Loucy (cell line): ENCODE data around the gene SYDE2.

ENCODE experiments used
- EZH2phosphoT487 ChIP-seq: fragments of 200-600 bp; IDR thresholded peaks from 2 replicates; pipeline ENCODE4 v1.6.1; 2018; ENCODE audit warnings: antibody characterized with exemption, mild to moderate bottlenecking, moderate library complexity, borderline replicate concordance
- TF ChIP-seq, protein P1 (sequence below): fragments of 200-600 bp; sonication (generic); conservative IDR thresholded peaks from 2 replicates; pipeline ENCODE4 v1.5.1; 2014; ENCODE audit warnings: mild to moderate bottlenecking, antibody characterized with exemption, low read length

DNA sequence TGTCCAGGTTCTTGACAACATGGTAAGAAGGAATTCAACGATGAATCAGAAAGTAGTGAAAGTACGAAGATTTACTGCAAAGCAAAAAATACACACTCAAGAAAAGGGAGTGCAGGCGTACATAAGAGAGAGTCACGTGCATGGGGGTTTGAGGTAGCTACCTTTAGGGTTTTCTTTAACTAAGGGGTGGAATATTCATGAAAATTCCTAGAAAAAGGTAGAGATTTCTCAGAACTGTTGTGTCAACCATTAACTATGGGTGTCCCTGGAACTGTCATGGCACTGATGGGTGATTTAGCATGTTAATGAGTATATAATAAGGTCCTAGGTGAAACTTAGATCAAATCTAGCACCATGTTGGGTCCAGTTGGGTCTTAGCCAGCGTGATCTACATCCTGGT is 22.5 kb upstream of the SYDE2 start:
- TF ChIP-seq, protein P1, sequence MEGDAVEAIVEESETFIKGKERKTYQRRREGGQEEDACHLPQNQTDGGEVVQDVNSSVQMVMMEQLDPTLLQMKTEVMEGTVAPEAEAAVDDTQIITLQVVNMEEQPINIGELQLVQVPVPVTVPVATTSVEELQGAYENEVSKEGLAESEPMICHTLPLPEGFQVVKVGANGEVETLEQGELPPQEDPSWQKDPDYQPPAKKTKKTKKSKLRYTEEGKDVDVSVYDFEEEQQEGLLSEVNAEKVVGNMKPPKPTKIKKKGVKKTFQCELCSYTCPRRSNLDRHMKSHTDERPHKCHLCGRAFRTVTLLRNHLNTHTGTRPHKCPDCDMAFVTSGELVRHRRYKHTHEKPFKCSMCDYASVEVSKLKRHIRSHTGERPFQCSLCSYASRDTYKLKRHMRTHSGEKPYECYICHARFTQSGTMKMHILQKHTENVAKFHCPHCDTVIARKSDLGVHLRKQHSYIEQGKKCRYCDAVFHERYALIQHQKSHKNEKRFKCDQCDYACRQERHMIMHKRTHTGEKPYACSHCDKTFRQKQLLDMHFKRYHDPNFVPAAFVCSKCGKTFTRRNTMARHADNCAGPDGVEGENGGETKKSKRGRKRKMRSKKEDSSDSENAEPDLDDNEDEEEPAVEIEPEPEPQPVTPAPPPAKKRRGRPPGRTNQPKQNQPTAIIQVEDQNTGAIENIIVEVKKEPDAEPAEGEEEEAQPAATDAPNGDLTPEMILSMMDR = no peak
- no peak for TF ChIP-seq EZH2phosphoT487
